HEK293T (cell line): ENCODE results near the gene TMEM184A.
A peak's percentile ranks its signal among the peaks of the same experiment; 100 is the strongest.

Experiments used
- CTCF ChIA-PET: fragments of 350-600 bp; formaldehyde crosslinking; extraction: SDS; loops from one replicate; lab custom pipeline; 2021; ENCODE audit warnings: antibody characterized with exemption, inconsistent platforms; lab: Yijun Ruan, JAX
- POLR2A ChIA-PET: fragments of 350-600 bp; formaldehyde crosslinking; extraction: SDS; loops from one replicate; lab custom pipeline; 2020; ENCODE audit warnings: antibody characterized with exemption, inconsistent platforms; lab: Yijun Ruan, JAX
- DNase-seq: peaks from one replicate; pipeline ENCODE4 v3.0.0; 2012; ENCODE audit warnings: mixed read lengths; ENCODE audit errors: extremely low spot score
- ARNT ChIP-seq: fragments of 450-650 bp; IDR thresholded peaks from 2 replicates; pipeline ENCODE4 v1.6.1; 2017; ENCODE audit warnings: mild to moderate bottlenecking
- BHLHE40 ChIP-seq: fragments of 450-650 bp; IDR thresholded peaks from 2 replicates; pipeline ENCODE4 v1.6.1; 2016; ENCODE audit warnings: mild to moderate bottlenecking, moderate library complexity, borderline replicate concordance
- CTBP1 ChIP-seq: fragments of 450-650 bp; IDR thresholded peaks from 2 replicates; pipeline ENCODE4 v1.6.1; 2016; ENCODE audit warnings: borderline replicate concordance
- ELF4 ChIP-seq: fragments of 450-650 bp; IDR thresholded peaks from 2 replicates; pipeline ENCODE4 v1.6.1; 2017; ENCODE audit warnings: antibody characterized with exemption
- FOXA1 ChIP-seq: fragments of 450-650 bp; IDR thresholded peaks from 2 replicates; pipeline ENCODE4 v1.6.1; 2016; ENCODE audit warnings: mild to moderate bottlenecking
- FOXK2 ChIP-seq: fragments of 450-650 bp; IDR thresholded peaks from 2 replicates; pipeline ENCODE4 v1.6.1; 2016; ENCODE audit warnings: mild to moderate bottlenecking
- FOXM1 ChIP-seq: fragments of 450-650 bp; IDR thresholded peaks from 2 replicates; pipeline ENCODE4 v1.6.1; 2017; ENCODE audit warnings: mild to moderate bottlenecking, borderline replicate concordance
- HDGF ChIP-seq: fragments of 450-650 bp; IDR thresholded peaks from 2 replicates; pipeline ENCODE4 v1.6.1; 2017; ENCODE audit warnings: antibody characterized with exemption, borderline replicate concordance
- L3MBTL2 ChIP-seq: fragments of 450-650 bp; conservative IDR thresholded peaks from 2 replicates; pipeline ENCODE4 v1.6.1; 2016; ENCODE audit warnings: mild to moderate bottlenecking
- LEF1 ChIP-seq: fragments of 450-650 bp; IDR thresholded peaks from 2 replicates; pipeline ENCODE4 v1.6.1; 2017; ENCODE audit warnings: mild to moderate bottlenecking, borderline replicate concordance
- NFRKB ChIP-seq: fragments of 450-650 bp; IDR thresholded peaks from 2 replicates; pipeline ENCODE4 v1.6.1; 2016; ENCODE audit warnings: mild to moderate bottlenecking, moderate library complexity
- SP1 ChIP-seq: fragments of 450-650 bp; IDR thresholded peaks from 2 replicates; pipeline ENCODE4 v1.6.1; 2017
- SUZ12 ChIP-seq: fragments of 450-650 bp; IDR thresholded peaks from 2 replicates; pipeline ENCODE4 v1.6.1; 2016; ENCODE audit warnings: mild to moderate bottlenecking
- TARDBP ChIP-seq: fragments of 450-650 bp; IDR thresholded peaks from 2 replicates; pipeline ENCODE4 v1.6.1; 2016
- ZNF384 ChIP-seq: fragments of 450-650 bp; IDR thresholded peaks from 2 replicates; pipeline ENCODE4 v1.6.1; 2016
- TF ChIP-seq, protein P1 (sequence below): fragments of 450-650 bp; IDR thresholded peaks from 2 replicates; pipeline ENCODE4 v1.6.1; 2016

Gene TMEM184A

GRCh38 chr7:1558181-1558811, 2.3 kb upstream of the TMEM184A start:
- CTCF ChIA-PET, result no interaction called here
- DNase-seq, result peak; percentile 38
- POLR2A ChIA-PET, result interaction anchor here (0.6 to 1.1 kb wide), 2 partner anchors 12 to 39 kb away, joined by 3 read pairs; no protein-coding TSS in a partner anchor
- no peak for TF ChIP-seq HDGF
- TF ChIP-seq ARNT, result no peak
- no peak for TF ChIP-seq BHLHE40
- TF ChIP-seq SP1, result no peak
- no peak for TF ChIP-seq NFRKB
- TF ChIP-seq FOXM1, result no peak
- no peak for TF ChIP-seq LEF1
- no peak for TF ChIP-seq TARDBP
- TF ChIP-seq SUZ12, result no peak
- TF ChIP-seq FOXA1, result no peak
- TF ChIP-seq FOXK2, result no peak
- TF ChIP-seq, protein P1, sequence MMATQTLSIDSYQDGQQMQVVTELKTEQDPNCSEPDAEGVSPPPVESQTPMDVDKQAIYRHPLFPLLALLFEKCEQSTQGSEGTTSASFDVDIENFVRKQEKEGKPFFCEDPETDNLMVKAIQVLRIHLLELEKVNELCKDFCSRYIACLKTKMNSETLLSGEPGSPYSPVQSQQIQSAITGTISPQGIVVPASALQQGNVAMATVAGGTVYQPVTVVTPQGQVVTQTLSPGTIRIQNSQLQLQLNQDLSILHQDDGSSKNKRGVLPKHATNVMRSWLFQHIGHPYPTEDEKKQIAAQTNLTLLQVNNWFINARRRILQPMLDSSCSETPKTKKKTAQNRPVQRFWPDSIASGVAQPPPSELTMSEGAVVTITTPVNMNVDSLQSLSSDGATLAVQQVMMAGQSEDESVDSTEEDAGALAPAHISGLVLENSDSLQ, result no peak

- ChIA-PET POLR2A (no interaction called here), CTCF (no interaction called here)
- no peak for DNase-seq
- TF ChIP-seq SP1, result no peak
- TF ChIP-seq FOXK2, result no peak
- TF ChIP-seq FOXA1, result no peak
- TF ChIP-seq TARDBP, result no peak
- TF ChIP-seq CTBP1, result no peak
- TF ChIP-seq FOXM1, result no peak
- no peak for TF ChIP-seq L3MBTL2
- TF ChIP-seq BHLHE40, result no peak
- no peak for TF ChIP-seq HDGF
- TF ChIP-seq ZNF384, result no peak
- no peak for TF ChIP-seq LEF1
These were observed 1.8 kb upstream of the TMEM184A start for GRCh38 chr7:1557771-1558170.

GRCh38 chr7:1557006-1557405, 1.0 kb upstream of the TMEM184A start:
- ChIA-PET POLR2A (interaction anchor here (1.0 kb wide), 1 partner anchor 13 kb away, joined by 3 read pairs; the partner anchor contains the start of gene PSMG3), CTCF (interaction anchor here (0.7 kb wide), 2 partner anchors 21 to 155 kb away, joined by 4 to 5 read pairs; no protein-coding TSS in a partner anchor)
- no peak for DNase-seq
- TF ChIP-seq ELF4, result no peak
- no peak for TF ChIP-seq CTBP1
- TF ChIP-seq FOXK2, result no peak
- TF ChIP-seq BHLHE40, result no peak
- no peak for TF ChIP-seq LEF1
- no peak for TF ChIP-seq ZNF384
- TF ChIP-seq SP1, result no peak
- TF ChIP-seq, protein P1, result no peak

GRCh38 chr7:1555046-1555812, 776 bp downstream of the TMEM184A start:
- ChIA-PET CTCF (no interaction called here), POLR2A (interaction anchor here (0.7 to 1.6 kb wide), 2 partner anchors 11 to 48 kb away, joined by 3 to 5 read pairs; no protein-coding TSS in a partner anchor)
- DNase-seq, result no peak
- no peak for TF ChIP-seq FOXK2
- no peak for TF ChIP-seq HDGF
- TF ChIP-seq ELF4, result no peak
- no peak for TF ChIP-seq L3MBTL2
- TF ChIP-seq NFRKB, result no peak
- no peak for TF ChIP-seq SP1
- TF ChIP-seq TARDBP, result no peak
- TF ChIP-seq BHLHE40, result no peak
- no peak for TF ChIP-seq LEF1
- TF ChIP-seq, protein P1, result no peak
- TF ChIP-seq ARNT, result no peak
- TF ChIP-seq CTBP1, result no peak
- TF ChIP-seq FOXM1, result no peak

- POLR2A ChIA-PET, result interaction anchor here (1.6 kb wide), 1 partner anchor 11 kb away, joined by 5 read pairs; no protein-coding TSS in a partner anchor
- CTCF ChIA-PET, result no interaction called here
- TF ChIP-seq SUZ12 (no peak), CTBP1 (no peak), NFRKB (no peak), ELF4 (no peak), BHLHE40 (no peak), HDGF (no peak), L3MBTL2 (no peak), FOXK2 (no peak), TARDBP (no peak), FOXA1 (no peak), ZNF384 (no peak), ARNT (no peak), SP1 (no peak), LEF1 (no peak), FOXM1 (no peak)
- TF ChIP-seq, protein P1, result no peak
- no peak for DNase-seq
These were observed 1.5 kb downstream of the TMEM184A start for GRCh38 chr7:1554333-1555045.
